GM21619 (cell line): ENCODE data around the gene MFAP1.

Experiments used
- ATAC-seq: cut with Tn5 transposase; IDR thresholded peaks from one replicate; pipeline ENCODE4 v1.9.1; 2021; ENCODE audit not compliant: unreplicated experiment

The MFAP1 gene

DNA sequence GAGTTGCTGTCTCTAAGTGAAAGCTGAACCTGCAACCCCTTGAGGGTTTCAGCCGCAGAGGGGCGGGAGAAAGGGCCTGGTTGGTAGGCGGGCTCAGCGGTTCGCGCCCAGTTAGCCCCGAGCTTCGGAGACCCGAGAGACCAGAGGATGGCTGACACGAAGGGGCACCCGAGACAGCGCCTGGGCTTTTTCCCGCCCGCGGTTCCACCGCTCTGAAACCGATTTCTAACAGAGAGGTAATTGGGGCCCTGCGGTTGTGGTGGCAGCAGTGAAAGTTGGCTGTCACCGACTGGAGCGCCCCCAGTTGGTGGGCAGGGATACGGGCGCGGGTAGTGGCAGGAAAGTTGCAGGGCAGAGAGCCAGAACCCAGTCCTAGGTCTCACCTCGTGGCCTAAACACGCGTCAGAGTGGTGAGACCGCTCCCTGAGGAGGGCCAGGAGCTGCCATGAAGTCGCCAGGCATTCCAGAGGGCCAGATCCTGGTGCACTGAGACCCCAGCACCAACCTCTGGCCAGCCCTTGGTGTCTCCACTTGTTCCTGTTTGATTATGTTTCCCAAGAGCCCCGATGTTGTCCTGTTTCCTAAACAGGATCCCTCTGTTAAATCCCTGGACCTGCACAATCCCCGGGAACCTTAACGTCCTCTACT, 47.1 kb downstream of the MFAP1 start:
- ATAC-seq: peak; percentile 42

DNA sequence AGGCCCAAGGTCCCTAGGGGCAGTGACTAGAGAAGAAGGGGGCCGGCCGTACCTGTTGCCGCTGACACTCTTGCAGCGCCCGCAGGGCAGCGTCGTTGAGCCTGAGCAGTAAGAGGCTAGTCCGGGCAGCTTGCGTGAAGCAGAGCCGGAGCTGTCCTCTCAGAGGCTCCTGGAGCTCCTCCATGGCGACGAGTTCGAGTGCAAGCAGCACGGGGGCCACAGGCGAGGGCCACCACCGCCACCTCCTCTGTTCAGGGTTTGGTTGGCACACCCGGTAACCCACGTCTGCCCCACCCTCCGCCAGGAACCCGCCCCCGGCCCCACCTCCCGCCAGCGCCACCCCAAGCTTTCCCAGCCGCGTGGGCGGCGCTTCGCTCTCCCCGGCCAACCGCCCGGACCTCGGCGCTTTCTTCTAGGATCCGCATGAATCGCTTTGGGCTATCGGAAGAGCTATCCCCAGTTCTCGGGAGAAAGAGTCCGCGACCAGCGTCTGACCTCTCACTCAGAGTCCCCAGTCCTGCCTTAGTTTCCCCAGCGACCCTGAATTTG, 47.7 kb downstream of the MFAP1 start, which contains the start of gene ELL3:
Gene ELL3, minus strand, starts transcription at position 249 of the 549 bp plus-strand sequence. Its CDS starts 65 bp downstream, at position 184.
- ATAC-seq: peak; percentile 25

DNA sequence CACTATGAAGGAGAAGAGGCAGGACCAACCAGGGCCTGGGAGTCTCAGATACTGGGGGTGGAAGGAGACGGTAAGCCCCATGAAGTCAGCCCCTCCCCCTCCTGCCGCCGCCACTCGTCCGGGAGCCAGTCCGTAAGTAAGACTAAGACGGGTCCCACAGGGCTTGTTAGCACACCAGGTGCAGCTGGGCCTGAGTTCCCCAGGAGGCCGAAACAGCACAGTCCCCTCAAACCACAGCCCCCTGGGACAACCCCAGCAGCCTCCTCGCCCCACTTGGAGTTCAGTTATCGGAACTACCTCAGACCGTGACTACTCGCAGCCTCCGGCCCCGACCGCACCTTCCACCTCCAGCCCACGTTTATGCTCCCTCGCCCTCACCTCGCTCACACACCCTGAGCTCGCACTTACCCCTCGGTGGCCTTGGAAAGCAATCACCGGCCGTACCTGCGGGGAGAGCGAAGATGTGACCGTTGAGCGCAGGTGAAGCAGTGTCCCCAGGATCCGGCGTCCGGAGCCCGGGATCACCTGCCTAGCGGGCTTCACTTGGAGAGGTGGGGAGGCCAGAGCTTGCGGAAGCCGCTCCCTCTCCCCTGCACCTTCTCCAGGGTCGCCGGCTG, 48.3 kb downstream of the MFAP1 start:
- ATAC-seq: peak; percentile 72

DNA sequence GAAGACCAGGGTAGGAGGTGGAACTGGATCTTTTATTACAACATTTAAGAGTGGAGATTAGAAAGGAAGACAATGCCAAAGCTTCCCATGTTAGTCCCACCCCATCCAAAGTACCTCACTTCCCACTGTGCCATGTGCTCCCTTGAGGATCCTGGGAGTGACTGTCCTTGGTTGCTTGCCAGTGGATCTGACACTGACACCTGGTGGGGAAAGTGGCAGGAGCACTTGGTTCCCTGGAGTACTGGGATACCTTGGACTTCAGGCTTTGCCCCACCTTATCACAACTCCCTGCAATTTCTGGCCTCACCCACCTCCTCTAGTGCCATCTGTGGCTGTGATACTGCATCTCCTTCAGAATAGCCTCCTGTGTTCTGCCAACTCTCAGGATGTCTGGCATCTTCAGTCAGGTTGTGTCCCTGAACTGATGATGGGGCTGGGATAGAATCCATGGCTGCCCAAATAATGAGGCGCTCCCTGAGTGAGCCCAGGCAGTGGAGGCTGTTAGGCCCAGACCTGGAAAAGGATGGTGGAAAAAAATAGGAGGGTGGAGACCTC, 49.0 kb downstream of the MFAP1 start:
- ATAC-seq: no peak

DNA sequence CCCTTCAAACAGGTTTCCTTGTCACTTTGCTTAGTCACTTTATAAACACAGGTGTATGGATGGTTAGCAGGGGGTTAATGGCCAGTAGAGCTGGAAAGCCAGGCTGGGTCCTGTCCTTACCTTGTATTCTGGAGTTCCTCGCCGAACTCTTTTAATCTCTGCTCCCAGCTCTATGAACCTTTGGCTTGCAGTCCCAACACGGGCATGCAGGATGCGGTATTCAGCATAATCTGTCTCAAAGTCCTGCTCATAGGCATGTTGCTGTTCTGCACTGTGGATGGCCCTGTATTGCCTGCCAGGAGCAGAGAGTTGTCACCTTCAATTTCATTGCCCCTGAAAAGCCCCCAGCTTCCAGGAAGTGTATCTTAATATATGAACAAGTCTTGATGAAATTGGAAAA, 50.4 kb downstream of the MFAP1 start:
- ATAC-seq: no peak

DNA sequence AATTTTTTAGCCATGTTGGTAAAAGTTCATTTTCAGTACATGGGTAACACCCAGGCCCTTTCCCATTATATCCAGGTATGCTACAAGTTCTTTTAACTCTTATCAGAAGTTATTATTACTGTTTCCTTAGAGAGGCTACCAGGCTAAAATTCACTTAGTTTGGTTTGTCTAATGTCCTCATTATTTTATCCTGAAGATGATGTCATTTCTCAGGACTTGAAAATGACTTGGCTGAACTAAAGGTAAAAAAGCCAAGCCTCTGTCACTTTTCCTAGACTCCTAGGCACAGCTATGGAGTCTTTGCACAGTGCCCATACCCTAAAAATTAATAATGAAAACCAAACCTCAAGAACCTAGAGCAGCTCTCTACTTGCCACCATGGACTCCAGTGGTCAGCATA, 51.9 kb downstream of the MFAP1 start:
- no peak for ATAC-seq

DNA sequence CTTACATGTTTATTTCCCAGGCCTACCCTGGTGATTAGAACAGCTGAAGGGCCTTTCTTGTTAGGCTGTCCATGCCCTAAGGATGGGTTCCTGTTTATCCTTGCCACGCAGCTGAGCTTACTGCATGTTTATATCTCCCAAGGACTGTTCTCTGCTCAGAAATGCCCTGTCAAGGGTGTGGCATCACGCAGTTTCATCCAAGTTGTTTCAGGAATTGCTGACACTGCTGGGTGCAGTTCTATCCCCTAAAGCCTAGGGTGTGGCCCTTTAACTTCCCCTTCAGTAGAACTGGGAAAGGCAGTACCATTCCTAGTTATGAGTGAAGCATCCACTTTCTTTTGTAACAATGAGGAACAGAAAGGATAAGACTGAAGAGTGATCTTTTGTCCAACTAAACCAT, 52.7 kb downstream of the MFAP1 start:
- no peak for ATAC-seq

DNA sequence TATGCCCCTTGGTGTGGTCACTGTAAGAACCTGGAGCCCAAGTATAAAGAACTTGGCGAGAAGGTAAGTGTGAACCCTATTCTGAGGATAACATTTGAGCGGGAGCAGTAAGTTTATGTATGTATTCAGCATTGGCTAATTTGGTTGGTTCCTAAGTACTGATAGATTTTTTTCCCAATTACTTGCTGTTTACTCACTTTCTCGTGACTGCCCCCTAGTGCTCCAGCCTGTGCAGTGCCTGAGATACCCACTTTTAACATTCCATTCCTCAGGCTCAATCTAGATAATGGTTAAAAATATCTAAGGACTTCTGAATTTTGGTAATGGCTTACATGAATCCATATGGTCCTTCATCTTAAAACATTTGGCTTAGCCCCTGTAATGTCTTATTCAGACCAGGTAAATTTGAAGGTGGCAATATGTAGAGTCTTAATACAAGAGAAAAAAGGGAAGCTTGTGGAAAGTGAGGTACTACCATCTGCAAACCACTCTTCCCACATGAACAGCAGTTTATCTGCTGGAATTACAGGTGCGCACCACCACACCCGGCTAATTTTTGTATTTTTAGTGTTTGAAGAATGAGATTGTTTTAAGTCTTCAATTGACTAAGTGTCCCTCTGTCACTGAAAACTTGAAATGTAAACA, 54.8 kb downstream of the MFAP1 start:
- no peak for ATAC-seq

DNA sequence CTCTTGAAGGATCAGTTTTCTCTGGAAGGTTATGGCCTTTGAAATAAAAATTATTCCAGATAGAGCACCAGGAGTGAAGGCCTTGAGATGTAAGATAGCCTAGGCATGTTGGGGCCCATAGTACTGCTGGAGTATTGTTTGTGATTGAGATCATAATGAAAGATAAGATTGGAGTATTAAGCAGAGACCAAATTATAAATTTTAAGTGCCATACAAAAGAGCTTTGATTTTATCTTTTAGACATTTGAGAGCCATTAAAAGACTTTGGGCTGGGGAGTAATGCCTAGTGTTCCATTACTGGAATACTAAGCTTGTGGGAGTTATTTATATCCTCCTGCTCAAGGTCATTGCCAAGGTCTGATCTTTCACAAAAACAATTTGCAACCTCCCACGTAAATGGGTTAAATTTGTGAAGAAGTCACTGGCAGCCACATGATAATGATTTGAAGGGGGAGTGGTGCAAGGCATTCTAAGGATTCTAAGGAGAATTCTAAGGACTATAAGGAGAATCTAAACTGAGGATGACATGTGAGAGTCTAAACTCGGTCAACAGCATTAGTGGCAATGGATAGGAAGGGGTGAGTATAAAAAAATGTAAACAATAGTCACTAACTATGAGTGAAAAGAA, 60.6 kb downstream of the MFAP1 start:
- ATAC-seq: no peak

DNA sequence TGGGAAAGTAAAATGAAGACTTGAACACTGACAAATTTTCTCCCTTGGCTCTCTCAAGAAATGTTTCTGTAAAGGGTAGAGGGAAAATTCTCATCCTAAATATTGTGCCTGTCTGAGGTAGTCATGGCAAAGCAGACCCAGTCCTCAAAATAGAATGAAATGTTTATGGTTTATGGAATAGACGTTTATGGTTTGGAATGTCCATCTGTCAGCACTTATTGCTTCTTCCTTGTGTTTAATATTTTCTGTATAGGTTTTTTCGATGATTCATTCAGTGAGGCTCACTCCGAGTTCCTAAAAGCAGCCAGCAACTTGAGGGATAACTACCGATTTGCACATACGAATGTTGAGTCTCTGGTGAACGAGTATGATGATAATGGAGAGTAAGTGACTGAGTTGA, 61.7 kb downstream of the MFAP1 start:
- ATAC-seq: no peak
